ENCODE results near the gene NRXN3. TPM values are rescaled to one million over a fixed set of nuclear protein-coding genes. Genes with fewer than 3 reads are reported as not detected.

Gene NRXN3
- total and polyA plus RNA-seq, 2 of the 4 experiments (the other 2 are of a cell fraction), result 4.8 to 25.1 TPM

DNA sequence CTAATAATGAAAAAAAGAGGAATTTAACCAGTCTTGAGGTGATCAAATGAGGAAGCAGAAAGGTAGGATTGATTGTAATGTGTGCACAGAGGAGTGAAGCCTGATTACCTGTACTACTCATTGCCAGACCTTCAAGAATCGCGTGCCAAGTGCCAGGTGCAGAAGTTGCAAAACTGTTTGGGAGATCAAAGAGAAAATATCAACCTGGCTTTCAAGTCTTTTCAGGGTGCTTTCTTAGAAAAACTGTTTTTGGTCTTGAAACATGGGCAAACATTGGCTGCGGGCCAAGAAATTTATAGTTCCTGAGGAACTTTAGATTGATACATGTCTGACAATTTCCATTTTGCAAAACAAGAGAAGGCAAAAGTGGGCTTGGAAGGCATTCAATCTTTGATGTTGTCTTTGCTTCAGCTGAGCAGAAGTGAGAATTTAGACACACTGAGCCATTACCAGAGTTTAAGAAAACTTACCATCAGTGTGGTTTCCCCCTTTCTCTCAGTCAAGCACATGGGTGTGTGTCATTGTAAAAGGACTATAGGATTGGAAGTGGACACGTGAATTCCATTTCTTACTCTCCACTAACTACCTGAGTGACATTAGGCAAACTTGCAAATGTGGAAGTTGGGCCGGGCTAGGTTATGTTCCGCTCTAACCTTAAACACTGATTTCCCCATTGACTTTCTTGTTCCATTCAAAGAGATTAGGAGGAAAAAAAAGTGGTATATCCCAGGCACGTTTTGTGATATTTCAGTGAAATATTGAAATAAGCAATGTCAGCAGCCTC, 1555.0 kb downstream of the NRXN3 start:
- dilution Hi-C loops (cut with HindIII; ENCODE audit: low sequenced_read_pairs, unreplicated experiment), result no loop called here
- H3K23ac ChIP-seq (ENCODE audit: low read depth, low read length), result no peak overlapping the region
- DNase-seq (no peak), ATAC-seq (ENCODE audit: low read depth) (no peak)
- WGBS, 2 experiments (ENCODE audit: extremely low coverage in 2 of 2, insufficient read length in 1 of 2), result no CpG with 5 or more reads among the region's 7 CpGs
- no peak overlapping the region for H3K27ac ChIP-seq (ENCODE audit: insufficient read depth, low read length)
- H3K4me2 ChIP-seq (ENCODE audit: low read depth, low read length), result no peak overlapping the region
- H3K9me3 ChIP-seq (ENCODE audit: control insufficient read depth, insufficient read depth, low read length), result no peaks in the 10 kb centered on the region
- POLR2A ChIA-PET (ENCODE audit: unreplicated experiment), result no interaction called here
- H4K8ac ChIP-seq (ENCODE audit: low read depth in 2 of 2, low read length in 2 of 2), result no peak overlapping the region
- no peak overlapping the region for H3K4me3 ChIP-seq (ENCODE audit: insufficient read depth, low read depth, low read length)
- no peak overlapping the region for H2BK5ac ChIP-seq (ENCODE audit: low read depth, low read length, poor library complexity, severe bottlenecking)
- no peak overlapping the region for H2BK15ac ChIP-seq (ENCODE audit: low read depth, low read length)
- no peak overlapping the region for H2AK9ac ChIP-seq (replicated peaks; ENCODE audit: low read depth, low read length, poor library complexity)
- H4K91ac ChIP-seq (ENCODE audit: insufficient read depth, low read depth, low read length), result no peak overlapping the region
- no peaks in the 10 kb centered on the region for H3K79me1 ChIP-seq (ENCODE audit: low read depth in 1 of 2, low read length in 2 of 2)
- H2AFZ ChIP-seq (replicated peaks; ENCODE audit: low read length, poor library complexity), result no peak overlapping the region
- intact Hi-C loops (cut with micrococcal nuclease), result no loop called here
- CTCF ChIA-PET, result no interaction called here
- H3K56ac ChIP-seq (ENCODE audit: extremely low read depth, insufficient read depth, low read length), result no peak overlapping the region
- H3K36me3 ChIP-seq (ENCODE audit: control insufficient read depth, insufficient read depth, low read length), result no peaks in the 10 kb centered on the region
- H3K9ac ChIP-seq (ENCODE audit: low read depth, low read length), result no peak overlapping the region
- H4K5ac ChIP-seq (ENCODE audit: low read depth, low read length), result no peak overlapping the region
- in situ Hi-C loops (cut with MboI; ENCODE audit: low sequenced_read_pairs), result no loop called here
- H4K20me1 ChIP-seq (ENCODE audit: insufficient read depth, low read length), result no peaks in the 10 kb centered on the region
- H3K9me1 ChIP-seq (ENCODE audit: insufficient read depth, low read length), result no peaks in the 10 kb centered on the region
- H2BK20ac ChIP-seq (ENCODE audit: low read depth, low read length), result no peak overlapping the region
- H3K27me3 ChIP-seq (ENCODE audit: control insufficient read depth, insufficient read depth, low read length), result no peaks in the 10 kb centered on the region
- H3K4me1 ChIP-seq (ENCODE audit: control insufficient read depth, insufficient read depth, low read length), result no peaks in the 10 kb centered on the region
- H2AK5ac ChIP-seq (ENCODE audit: low read depth, low read length), result no peak overlapping the region
- H3K14ac ChIP-seq (replicated peaks; ENCODE audit: low read depth, low read length), result no peak overlapping the region
- no peak overlapping the region for H3K4ac ChIP-seq (ENCODE audit: low read depth, low read length)
- no peak for TF ChIP-seq MXI1 (IDR thresholded peaks at IDR 0.05; ENCODE audit: borderline replicate concordance, low read depth, low read length)
- TF ChIP-seq CHD1 (IDR thresholded peaks at IDR 0.05; ENCODE audit: low read depth, low read length), result no peak
- H3K18ac ChIP-seq (ENCODE audit: low read depth, low read length), result no peak overlapping the region
- no peak overlapping the region for H2BK120ac ChIP-seq (ENCODE audit: low read depth, low read length)
- no TSS peak for BruUV-seq (replicated peaks)

Data from IMR-90 (cell line).